ENCODE data around the gene SND1.
A peak's percentile ranks its signal among the peaks of the same experiment; 100 is the strongest.

SND1 gene

DNA sequence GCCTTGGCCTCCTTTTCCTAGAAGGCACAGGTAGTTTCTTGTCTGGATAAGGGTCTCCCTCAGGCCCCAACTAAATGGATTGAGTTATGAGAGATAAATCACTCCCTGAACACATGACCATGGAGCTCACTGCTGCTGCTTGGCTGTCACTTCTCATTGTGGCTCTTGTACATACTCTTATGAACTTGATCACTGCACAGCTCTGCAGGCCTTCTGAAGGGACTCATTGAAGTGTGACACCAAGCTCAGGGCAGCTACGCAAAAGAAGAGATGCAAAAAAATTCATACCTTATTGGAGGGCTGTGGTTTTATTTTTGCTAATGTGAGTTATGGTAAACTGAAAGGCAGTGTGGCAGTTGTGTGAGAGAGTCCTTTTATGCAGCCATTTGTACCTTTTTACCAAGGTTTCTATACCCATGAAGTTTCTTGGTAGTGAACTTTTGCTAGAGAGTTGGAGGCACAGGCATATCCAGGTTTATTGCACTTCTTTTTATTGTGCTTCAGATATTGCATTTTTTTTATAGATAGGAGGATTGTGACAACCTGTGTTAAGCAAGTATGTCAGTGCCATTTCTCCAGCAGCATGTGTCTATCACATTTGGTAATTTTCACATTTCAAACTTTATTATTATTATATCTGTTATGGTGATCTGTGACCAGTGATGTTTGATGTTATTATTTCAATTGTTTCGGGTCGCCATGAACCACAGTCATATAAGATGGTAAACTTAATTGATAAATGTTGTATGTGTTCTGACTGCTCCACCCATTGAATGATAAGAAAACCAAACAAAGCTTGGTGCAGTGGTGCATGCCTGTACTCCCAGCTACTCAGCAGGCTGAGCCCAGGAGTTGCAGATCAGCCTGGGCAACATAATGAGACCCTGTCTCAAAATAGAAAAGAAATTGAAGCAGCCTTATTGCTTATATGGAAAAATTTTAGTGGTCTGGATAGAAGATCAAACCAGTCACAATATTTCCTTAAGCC is 278.6 kb downstream of the SND1 start:
- TF ChIP-seq, protein P1, sequence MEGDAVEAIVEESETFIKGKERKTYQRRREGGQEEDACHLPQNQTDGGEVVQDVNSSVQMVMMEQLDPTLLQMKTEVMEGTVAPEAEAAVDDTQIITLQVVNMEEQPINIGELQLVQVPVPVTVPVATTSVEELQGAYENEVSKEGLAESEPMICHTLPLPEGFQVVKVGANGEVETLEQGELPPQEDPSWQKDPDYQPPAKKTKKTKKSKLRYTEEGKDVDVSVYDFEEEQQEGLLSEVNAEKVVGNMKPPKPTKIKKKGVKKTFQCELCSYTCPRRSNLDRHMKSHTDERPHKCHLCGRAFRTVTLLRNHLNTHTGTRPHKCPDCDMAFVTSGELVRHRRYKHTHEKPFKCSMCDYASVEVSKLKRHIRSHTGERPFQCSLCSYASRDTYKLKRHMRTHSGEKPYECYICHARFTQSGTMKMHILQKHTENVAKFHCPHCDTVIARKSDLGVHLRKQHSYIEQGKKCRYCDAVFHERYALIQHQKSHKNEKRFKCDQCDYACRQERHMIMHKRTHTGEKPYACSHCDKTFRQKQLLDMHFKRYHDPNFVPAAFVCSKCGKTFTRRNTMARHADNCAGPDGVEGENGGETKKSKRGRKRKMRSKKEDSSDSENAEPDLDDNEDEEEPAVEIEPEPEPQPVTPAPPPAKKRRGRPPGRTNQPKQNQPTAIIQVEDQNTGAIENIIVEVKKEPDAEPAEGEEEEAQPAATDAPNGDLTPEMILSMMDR (IDR thresholded peaks at IDR 0.05; ENCODE audit: insufficient read depth, low read length, poor library complexity, severe bottlenecking) = no peak
- H3K27me3 ChIP-seq (replicated peaks; ENCODE audit: control insufficient read depth, insufficient read depth, low read length) = no peaks in the 10 kb centered on the region
- peaks cover 3% of the 10 kb centered on the region for H3K36me3 ChIP-seq (ENCODE audit: control insufficient read depth, insufficient read depth, low read length)
- DNase-seq (ENCODE audit: extremely low read depth, insufficient read length) = peak; percentile 31
- H3K4me3 ChIP-seq (replicated peaks; ENCODE audit: low read depth, low read length) = peak overlapping the region; percentile 26

DNA sequence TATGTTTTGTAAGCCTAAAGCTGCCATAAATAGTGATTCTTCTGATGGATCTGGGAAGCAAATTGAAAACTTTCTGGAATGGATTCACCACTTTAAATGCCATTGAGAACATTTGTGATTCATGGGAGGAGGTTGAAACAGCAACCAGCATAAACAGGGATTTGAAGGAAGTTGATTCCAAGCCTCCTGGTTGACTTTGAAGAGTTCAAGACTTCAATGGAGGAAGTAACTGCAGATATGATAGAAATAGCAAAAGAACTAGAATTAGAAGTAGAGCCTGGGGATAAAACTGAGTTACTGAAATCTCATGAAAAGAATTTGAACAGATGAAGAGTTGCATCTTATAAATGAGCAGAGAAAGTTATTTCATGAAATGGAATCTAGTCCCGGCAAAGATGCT is 280.1 kb downstream of the SND1 start:
- Histone ChIP-seq H3K4me3 (replicated peaks; ENCODE audit: low read depth, low read length) (no peak overlapping the region), H3K36me3 (ENCODE audit: control insufficient read depth, insufficient read depth, low read length) (peaks cover 8% of the 10 kb centered on the region), H3K27me3 (replicated peaks; ENCODE audit: control insufficient read depth, insufficient read depth, low read length) (no peaks in the 10 kb centered on the region)
- no peak for DNase-seq (ENCODE audit: extremely low read depth, insufficient read length)
- TF ChIP-seq, protein P1 (IDR thresholded peaks at IDR 0.05; ENCODE audit: insufficient read depth, low read length, poor library complexity, severe bottlenecking) = no peak

DNA sequence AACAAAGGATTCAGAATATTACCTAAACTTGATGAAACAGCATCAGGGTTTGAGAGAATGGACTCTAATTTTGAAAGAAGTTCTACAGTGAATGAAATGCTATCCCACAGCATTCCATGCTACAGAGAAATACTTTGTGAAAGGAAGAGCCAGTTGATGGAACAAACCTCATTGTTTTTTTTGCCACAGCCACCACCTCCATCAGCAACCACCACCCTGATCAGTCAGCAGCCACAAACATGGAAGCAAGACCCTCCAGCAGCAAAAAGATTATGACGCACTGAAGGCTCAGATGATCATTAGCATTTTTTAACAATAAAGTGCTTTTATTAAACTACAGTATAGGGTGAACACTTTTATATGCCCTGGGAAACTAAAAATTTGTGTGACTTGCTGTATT is 280.5 kb downstream of the SND1 start:
- TF ChIP-seq, protein P1 (IDR thresholded peaks at IDR 0.05; ENCODE audit: insufficient read depth, low read length, poor library complexity, severe bottlenecking) = no peak
- H3K4me3 ChIP-seq (replicated peaks; ENCODE audit: low read depth, low read length) = no peak overlapping the region
- peaks cover 8% of the 10 kb centered on the region for H3K36me3 ChIP-seq (ENCODE audit: control insufficient read depth, insufficient read depth, low read length)
- no peak for DNase-seq (ENCODE audit: extremely low read depth, insufficient read length)
- H3K27me3 ChIP-seq (replicated peaks; ENCODE audit: control insufficient read depth, insufficient read depth, low read length) = no peaks in the 10 kb centered on the region

DNA sequence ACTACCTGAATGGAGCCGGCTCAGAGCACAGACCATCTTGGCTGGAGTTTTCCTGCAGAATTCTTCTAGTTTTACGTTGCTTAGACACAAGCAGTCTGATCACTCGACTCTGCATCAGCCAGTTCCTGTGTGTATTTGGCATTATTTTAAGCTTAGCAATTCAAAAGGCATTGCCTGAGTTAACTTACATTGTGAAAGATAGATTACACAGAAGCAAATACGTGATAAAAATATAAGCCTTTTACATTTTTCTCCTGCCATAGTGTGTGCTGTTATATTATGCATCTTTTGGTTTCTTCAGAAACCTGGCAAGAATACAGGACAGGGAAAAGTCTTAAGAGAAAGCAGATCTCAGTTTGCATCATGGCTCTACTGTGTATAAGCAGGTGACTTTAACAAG is 281.2 kb downstream of the SND1 start:
- DNase-seq (ENCODE audit: extremely low read depth, insufficient read length) = no peak
- no peak overlapping the region for H3K4me3 ChIP-seq (replicated peaks; ENCODE audit: low read depth, low read length)
- TF ChIP-seq, protein P1 (IDR thresholded peaks at IDR 0.05; ENCODE audit: insufficient read depth, low read length, poor library complexity, severe bottlenecking) = no peak
- no peaks in the 10 kb centered on the region for H3K27me3 ChIP-seq (replicated peaks; ENCODE audit: control insufficient read depth, insufficient read depth, low read length)
- H3K36me3 ChIP-seq (ENCODE audit: control insufficient read depth, insufficient read depth, low read length) = peaks cover 8% of the 10 kb centered on the region

DNA sequence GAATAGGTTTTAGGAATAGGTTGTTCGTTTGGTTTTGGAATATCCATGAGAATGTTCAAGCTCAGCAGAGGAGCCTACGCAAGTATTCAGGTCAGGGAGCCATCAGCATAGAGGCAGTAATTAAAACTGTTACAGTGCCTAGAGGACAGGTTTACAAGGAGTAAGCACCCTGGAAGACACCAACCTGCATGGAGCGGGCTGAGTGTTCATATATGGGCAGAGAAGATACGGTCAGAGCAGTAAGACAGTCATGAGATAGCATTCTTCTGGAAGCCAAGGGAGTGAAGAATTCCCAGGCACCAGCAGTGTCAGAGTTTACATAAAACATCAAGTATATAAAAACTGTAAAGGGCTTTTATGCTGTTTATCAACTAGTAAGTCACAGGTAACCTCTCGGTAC is 282.7 kb downstream of the SND1 start:
- DNase-seq (ENCODE audit: extremely low read depth, insufficient read length) = no peak
- H3K4me3 ChIP-seq (replicated peaks; ENCODE audit: low read depth, low read length) = no peak overlapping the region
- TF ChIP-seq, protein P1 (IDR thresholded peaks at IDR 0.05; ENCODE audit: insufficient read depth, low read length, poor library complexity, severe bottlenecking) = no peak
- peaks cover 7% of the 10 kb centered on the region for H3K36me3 ChIP-seq (ENCODE audit: control insufficient read depth, insufficient read depth, low read length)
- no peaks in the 10 kb centered on the region for H3K27me3 ChIP-seq (replicated peaks; ENCODE audit: control insufficient read depth, insufficient read depth, low read length)
